Esophagus mucosa (tissue), 1 donor: ENCODE measurements around the gene CERS2. TPM values are rescaled to one million over a fixed set of nuclear protein-coding genes. Genes with fewer than 3 reads are reported as not detected.
A peak's percentile ranks its signal among the peaks of the same experiment; 100 is the strongest.
"Not testable (repeated sequence)": the region's sequence is repeated elsewhere in the genome, so short reads cannot be mapped to it uniquely, and the experiment has no call there.

Experiments
- ATAC-seq: fragments of 200-7000 bp; cut with Tn5 transposase; one replicate; pipeline ENCODE4 v1.9.1; 2020
- total RNA-seq: library from RNA; stranded (reverse); gene quantifications from one replicate; pipeline ENCODE4 v1.2.4, GENCODE V29; 2023
- donor health status: DM: yes; HTN: yes; CAD: no.

Gene CERS2
- total RNA-seq, 1 donor from 2014 or later: 49.8 TPM

DNA sequence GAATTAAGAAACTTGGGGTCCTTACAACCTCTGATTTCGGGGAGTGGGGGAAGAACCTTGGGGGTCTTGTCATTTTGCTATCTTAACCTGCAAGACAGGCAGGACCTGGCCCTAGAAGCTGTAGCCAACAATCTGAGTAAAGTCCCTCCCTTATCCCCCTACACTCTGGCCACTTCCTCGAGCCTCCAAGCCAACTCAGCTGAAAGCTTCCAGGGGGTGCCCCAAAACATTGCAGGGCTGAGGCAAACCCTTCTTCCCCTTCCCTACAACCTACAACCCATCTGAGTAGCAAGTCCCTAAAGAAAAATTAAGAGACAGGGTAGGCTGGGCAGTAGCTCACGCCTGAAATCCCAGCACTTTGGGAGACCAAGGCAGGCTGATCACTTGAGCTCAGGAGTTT is 5.0 kb downstream of the CERS2 start:
- no peak for ATAC-seq

DNA sequence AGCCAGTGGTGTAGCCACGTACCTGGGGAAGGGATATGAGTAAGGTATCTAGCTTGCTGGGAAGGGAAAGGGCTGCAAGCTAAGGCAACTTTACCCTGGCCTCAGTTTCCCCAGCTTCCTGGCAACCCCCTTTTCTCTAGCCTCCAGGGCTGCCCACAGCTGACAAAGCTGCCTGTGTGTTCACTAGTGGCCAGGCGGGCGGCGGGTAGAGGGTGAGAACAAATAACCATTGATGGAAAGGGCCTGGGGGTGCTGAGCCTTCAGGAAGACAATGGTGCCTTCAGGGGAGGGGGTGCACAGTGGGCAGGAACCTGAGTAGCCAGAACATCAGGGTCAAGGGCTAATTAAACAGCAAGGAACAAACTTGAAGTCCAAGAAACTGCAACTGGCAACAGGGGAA is 6.1 kb downstream of the CERS2 start:
- ATAC-seq: no peak

DNA sequence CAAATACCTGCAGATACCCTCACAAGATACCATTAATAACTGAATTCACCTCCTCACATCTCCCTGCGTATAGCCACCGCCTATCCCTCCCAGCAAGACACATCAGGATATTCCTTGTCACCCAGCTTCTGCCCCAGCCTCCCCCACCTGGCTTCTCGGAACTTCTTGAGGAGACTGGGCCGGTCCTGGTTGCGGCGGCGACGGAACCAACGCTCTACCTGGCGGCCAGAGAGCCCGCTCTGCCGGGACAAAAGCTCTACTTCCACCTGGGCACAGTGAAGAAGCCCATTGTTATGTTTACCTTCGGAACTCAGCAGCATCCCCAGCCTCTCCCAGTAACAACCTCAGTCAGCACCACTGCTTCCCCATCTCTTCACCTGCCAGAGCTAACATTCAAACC is 6.7 kb downstream of the CERS2 start:
- no peak for ATAC-seq

DNA sequence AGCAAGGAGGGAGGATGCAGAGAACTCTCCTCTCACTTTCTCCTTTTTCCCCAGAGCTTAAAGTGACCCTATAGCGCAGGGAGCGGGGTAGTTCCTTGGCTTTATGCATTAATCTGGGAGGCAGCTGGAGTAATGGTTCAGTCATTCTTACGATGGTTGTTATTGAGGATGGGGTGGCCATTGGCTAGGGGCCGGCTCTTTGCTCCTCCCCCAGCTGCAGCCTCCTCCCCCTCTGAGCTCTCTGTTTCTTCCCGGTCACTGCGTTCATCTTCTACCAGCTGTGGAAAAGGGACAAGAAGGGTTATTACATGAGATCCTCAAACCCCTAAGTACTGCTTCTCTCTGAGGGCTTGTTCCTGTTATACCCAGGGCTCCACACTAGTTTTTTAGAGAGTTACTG is 8.6 kb downstream of the CERS2 start:
- no peak for ATAC-seq

DNA sequence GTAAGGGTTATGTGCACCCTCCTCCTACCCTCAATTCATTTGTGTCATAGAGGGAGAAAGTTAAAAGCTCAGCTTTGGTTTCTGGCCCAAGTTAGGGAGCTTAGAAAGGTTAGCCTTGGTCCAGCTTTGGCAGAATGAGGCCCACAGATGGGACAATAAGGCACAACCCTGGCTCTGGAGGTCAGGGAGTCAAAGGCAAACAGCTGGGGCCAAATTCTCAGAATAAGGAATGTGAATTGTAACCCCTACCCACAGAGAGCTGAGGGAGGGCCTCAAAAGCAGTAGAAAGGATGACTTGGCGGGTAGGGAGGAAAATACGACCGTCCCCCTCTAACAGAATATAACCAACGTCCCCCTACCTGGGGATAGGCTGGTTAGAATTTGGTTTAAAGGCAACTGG is 9.0 kb downstream of the CERS2 start:
- no peak for ATAC-seq

DNA sequence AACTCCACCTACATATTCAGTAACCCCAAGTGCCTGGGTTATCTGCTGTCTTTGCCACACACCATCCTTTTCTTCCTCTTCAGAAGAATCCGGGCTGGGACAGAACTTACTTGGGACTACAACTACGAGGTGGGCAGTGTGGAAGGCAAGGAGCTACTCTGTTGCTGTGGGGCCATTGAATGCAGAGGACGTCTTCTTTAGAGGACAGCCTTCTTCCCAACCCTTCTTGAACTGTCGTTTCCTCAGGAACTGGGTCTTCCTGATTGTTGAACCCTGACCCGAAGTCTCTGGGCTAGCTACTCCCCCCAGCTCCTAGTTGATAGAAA is 10.5 kb downstream of the CERS2 start:
- no peak for ATAC-seq

DNA sequence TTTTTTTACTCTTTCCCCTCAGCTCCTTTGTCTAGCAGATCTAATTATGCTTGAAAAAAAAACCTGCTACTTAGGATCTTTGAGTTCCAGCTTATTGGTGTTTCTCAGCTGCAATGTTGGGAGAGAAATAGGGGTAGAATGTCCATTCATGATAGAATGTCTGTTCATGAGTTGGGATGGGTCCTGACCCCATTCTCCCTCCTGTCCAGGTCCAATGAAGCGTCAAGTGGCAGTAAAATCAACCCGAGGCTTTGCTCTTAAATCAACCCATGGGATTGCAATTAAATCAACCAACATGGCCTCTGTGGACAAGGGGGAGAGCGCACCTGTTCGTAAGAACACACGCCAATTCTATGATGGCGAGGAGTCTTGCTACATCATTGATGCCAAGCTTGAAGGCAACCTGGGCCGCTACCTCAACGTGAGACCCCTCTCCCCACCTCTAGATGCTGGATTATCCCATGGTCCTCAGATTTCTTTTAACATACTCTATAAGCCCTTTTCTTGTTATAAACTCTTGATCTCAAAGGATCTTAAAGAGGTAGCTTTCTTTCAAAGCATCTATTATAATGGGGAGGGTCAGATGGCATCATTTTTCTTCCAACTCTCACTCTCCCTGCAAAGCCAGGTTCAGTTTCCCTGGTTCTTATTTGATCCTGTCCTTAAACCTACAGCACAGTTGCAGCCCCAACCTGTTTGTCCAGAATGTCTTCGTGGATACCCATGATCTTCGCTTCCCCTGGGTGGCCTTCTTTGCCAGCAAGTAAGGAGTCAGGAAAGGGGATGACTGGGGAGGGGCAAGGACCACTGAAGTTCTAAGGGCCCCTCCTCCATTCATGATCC is 11.1 kb downstream of the CERS2 start:
- no peak for ATAC-seq

DNA sequence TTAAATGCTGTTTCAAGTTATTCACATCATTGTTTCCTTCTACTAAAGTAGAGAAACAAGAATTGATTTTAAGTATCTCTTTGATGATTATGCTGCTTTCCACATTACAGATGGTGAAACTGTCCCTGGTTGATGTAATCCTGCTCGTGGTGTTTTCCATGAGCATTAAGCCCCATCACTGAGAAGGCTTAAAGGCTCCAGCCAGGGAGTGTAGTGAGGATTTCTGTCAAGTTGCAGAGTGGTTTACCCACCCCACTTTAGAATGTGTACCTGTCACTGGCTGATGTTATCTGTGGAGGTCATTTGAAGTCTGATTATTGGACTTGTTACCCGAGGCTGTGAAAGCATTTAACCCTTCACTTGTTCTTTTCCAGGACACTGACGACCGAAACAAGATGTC is 12.9 kb downstream of the CERS2 start:
- no peak for ATAC-seq

DNA sequence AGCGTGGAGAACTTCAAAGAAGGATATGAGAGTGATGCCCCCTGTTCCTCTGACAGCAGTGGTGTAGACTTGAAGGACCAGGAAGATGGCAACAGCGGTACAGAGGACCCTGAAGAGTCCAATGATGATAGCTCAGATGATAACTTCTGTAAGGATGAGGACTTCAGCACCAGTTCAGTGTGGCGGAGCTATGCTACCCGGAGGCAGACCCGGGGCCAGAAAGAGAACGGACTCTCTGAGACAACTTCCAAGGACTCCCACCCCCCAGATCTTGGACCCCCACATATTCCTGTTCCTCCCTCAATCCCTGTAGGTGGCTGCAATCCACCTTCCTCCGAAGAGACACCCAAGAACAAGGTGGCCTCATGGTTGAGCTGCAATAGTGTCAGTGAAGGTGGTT is 14.0 kb downstream of the CERS2 start:
- no peak for ATAC-seq

DNA sequence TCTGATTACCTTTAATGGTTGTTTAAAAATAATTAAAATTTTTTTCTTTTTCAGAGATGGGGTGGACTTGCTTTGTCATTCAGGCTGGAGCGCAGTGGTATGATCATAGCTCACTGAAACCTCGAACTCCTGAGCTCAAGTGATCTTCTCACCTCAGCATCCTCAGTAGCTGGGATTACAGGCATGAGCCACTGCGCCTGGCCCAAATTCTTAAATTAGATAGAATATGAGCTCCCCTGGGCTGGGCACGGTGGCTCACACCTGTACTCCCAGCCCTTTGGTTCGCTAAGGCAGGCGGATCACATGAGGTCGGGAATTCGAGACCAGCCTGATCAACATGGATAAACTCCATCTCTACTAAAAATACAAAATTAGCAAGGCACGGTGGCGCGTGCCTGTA is 17.0 kb downstream of the CERS2 start:
- ATAC-seq: no peak

DNA sequence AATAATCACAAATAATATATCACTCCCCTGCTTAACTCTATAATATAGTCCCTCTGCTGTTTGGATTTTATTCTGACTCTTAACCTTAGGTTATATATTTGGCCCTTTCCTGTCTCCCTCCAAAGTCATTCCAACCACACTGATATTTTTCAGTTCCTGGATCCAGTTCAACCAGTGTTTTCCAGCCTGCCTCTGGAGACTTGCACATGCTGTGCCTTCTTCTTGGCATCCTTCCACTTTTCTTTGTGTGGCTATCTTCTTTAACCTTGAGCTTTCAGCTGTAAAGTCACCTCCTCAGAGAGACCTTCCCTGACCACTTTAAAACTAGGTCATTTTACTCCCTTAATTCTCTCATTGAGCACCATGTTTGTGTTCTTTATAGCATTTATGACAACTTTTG is 19.4 kb downstream of the CERS2 start:
- ATAC-seq: no peak

DNA sequence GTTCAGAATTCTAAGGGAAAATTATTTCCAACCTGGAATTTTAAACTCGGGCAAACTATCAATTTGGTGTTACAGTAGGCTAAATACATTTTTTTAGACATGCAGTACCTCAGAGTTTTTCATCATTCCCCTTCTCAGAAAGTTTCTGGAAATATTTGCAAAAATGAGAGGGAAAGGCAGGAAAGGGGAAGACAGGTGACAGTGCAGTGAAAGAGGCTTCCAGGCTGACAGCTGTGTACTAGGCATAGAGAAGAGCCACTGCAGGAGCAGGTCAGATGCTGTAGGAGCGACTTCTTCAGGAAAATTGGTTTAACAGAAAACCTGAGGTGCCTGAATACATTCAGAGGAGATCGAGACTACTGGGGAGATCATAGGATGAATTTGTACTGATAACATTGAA is 19.9 kb downstream of the CERS2 start:
- no peak for ATAC-seq

DNA sequence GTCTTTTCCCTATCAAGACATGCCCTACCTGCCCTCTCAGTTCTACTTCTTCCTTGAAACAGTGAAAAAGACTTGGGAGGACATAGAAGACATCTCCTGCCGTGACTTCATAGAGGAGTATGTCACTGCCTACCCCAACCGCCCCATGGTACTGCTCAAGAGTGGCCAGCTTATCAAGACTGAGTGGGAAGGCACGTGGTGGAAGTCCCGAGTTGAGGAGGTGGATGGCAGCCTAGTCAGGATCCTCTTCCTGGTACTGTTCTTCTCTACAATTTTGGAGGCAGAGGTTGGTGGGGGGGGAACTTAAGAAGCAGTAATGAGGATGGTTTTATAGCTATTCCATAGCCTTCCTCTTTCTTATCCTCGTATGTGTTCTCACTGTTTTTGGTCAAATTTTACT is 29.8 kb downstream of the CERS2 start:
- no peak for ATAC-seq

DNA sequence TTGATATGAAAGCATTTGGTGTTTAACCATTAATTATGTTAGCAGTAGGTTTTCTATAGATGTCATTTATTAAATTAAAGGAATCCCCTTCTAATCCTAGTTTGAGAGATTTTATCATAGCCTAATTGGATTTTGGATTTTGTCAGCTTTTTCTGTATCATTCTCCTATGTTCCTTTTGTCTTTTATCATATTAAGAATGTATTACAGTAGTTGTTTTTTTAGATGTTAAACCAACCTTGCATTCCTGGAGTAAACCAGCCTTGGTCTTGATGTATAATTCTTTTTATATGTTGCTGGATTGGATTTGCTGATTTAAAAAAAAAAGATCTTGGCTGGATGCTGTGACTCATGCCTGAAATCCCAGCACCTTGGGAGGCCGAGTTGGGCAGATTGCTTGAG is 42.9 kb downstream of the CERS2 start:
- ATAC-seq: no peak

DNA sequence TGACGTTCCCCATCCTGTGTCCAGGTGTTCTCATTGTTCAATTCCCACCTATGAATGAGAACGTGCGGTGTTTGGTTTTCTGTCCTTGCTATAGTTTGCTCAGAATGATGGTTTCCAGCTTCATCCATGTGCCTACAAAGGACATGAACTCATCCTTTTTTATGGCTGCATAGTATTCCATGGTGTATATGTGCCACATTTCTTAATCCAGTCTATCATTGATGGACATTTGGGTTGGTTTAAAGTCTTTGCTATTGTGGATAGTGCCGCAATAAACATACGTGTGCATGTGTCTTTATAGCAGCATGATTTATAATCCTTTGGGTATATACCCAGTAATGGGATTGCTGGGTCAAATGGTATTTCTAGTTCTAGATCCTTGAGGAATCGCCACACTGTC is 45.9 kb downstream of the CERS2 start:
- not testable (repeated sequence) for ATAC-seq

DNA sequence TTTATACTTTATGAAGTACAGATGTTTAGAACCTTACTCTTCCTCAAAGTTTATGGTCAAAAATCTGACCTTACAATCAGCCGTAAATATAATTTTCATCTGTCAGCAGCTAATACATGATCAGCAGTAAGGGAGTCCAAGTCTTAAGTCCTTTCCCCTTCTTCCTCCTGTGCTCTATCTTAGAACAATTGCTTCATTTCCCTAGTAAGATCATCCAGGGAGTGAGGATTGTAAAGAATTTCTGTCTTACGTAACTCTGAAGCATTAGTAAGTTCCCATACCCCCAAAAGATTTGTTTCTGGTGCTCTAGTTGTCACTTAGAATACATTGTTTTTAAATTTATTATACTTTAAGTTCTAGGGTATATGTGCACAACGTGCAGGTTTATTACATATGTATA is 46.3 kb downstream of the CERS2 start:
- ATAC-seq: no peak

DNA sequence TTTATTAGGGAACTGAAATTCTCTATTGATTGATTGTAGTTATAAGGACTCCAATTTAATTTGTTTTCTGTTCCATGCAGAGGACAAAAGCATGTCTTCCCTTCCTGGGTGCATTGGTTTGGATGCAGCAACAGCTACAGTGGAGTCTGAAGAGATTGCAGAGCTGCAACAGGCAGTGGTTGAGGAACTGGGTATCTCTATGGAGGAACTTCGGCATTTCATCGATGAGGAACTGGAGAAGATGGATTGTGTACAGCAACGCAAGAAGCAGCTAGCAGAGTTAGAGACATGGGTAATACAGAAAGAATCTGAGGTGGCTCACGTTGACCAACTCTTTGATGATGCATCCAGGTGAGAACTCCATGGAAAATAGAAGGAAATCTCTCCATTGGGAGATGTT is 47.0 kb downstream of the CERS2 start:
- no peak for ATAC-seq

DNA sequence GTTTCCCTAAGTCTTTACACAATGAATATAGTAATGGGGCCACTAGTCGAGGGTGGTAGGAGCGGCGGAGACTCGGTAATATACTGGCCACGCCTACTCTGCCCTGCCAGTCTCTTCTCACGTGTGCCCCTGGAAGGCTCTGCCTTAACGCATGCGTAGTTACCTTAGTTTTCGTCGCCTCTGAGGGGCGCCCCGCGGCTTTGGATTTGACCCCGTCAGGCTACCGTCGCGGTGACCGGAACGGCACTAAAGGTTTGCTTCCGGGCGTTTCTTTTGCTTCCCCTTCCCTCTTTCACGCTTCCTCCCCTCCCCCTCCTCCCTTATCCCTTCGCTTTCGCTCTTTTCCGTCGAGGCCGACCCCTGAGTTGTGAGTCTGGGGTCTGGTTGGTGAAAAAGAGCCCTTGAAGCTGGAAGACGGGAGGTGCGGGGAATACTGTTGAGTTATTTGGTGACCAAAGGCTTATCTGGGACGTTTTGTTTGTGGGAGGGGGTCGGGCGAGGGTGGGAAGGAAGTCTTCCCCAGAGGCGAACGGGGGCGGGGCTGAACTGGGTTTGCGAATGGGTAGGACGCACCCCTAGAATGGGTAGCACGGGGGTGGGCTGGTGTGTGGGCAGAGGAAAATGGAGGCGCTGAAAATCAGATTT is 48.4 kb downstream of the CERS2 start, which contains the start of gene SETDB1:
Gene SETDB1, plus strand, starts transcription at position 267 of the 645 bp plus-strand sequence. CDS start 1,352 bp downstream, outside the sequence.
- peak; percentile 97 for ATAC-seq

DNA sequence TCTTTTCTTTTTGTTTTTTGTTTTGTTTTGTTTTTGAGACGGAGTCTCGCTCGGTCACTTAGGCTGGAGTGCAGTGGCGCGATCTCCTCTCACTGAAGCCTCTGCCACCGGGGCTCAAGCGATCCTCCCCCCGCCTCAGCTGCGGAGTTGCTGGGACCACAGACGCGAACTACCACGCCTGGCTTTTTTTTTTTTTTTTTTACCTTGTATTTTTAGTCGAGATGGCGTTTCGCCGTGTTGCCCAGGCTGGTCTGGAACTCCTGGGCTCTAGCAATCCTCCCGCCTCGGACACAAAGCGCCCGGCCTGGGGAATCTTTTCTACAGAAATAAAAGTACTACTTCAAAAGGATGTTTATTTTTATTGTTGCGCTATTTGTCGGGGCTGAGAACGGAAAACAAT is 49.6 kb downstream of the CERS2 start:
- ATAC-seq: no peak

DNA sequence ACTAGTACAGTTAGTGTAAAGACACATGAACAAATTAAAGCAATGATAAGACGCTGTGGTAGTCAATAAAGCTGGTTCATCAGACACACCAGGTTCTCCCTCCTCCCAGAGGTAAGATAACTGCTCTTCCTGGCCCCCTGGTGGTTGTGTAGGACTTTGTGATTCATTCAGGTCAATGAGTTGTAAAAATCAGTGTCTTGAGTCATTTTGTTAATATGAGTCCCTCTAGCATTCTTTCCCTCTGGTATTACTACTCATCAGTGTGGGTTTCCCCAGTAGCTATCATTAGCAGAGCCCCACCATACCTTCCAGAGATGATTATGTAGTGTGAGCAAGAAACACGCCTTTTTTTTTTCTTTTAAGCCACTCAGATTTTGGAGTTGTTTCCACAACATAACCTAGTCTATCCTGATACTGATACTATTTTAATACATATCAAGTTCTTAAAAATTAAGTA is 52.1 kb downstream of the CERS2 start:
- ATAC-seq: peak; percentile 67

DNA sequence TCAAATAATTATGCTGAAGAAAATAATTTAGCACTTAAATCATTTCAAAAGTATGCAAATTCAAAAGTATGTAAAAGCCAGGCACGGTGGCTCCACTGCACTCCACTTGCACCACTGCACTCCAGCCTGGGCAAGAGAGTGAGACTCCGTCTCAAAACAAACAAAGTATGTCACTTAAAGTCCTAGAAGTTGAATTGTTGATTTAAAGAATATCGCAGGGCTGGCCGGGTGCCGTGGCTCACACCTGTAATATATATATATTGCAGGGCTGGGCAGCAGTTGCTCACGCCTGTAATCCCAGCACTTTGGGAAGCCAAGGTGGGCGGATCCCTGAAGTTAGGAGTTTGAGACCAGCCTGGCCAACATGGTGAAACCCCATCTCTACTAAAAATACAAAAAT is 57.2 kb downstream of the CERS2 start:
- no peak for ATAC-seq
